ENCODE measurements around the gene TRMT13.
"Not testable (repeated sequence)": the region's sequence is repeated elsewhere in the genome, so short reads cannot be mapped to it uniquely, and the experiment has no call there.

TRMT13 gene

GRCh38 chr1:100188617-100189016 lies 55.7 kb downstream of the TRMT13 start:
- Histone ChIP-seq H3K9me3 (ENCODE audit: control insufficient read depth, low read length) (no peaks in the 10 kb centered on the region), H3K4me3 (ENCODE audit: insufficient read depth, low read depth, low read length) (no peak overlapping the region), H3K4me1 (ENCODE audit: control insufficient read depth, insufficient read depth, low read length) (no peaks in the 10 kb centered on the region), H3K27me3 (ENCODE audit: control insufficient read depth, insufficient read depth, low read length, poor library complexity, severe bottlenecking) (no peaks in the 10 kb centered on the region), H3K36me3 (ENCODE audit: control insufficient read depth, insufficient read depth, low read length) (no peaks in the 10 kb centered on the region), H3K27ac (ENCODE audit: insufficient read depth, low read depth, low read length, poor library complexity, severe bottlenecking) (no peak overlapping the region)
- 90 to 93% methylated on average over 3 of the region's 3 CpGs for WGBS, 2 experiments

GRCh38 chr1:100198596-100198995 lies 65.6 kb downstream of the TRMT13 start:
- Histone ChIP-seq H3K9me3 (ENCODE audit: control insufficient read depth, low read length) (no peaks in the 10 kb centered on the region), H3K27me3 (ENCODE audit: control insufficient read depth, insufficient read depth, low read length, poor library complexity, severe bottlenecking) (no peaks in the 10 kb centered on the region), H3K4me3 (ENCODE audit: insufficient read depth, low read depth, low read length) (no peak overlapping the region), H3K36me3 (ENCODE audit: control insufficient read depth, insufficient read depth, low read length) (no peaks in the 10 kb centered on the region), H3K27ac (ENCODE audit: insufficient read depth, low read depth, low read length, poor library complexity, severe bottlenecking) (no peak overlapping the region), H3K4me1 (ENCODE audit: control insufficient read depth, insufficient read depth, low read length) (peaks cover 4% of the 10 kb centered on the region)
- WGBS, 2 experiments: 90 to 100% methylated on average over 1 of the region's 1 CpG

- H3K27me3 ChIP-seq (ENCODE audit: control insufficient read depth, insufficient read depth, low read length, poor library complexity, severe bottlenecking); H3K4me3 ChIP-seq (ENCODE audit: insufficient read depth, low read depth, low read length); H3K4me1 ChIP-seq (ENCODE audit: control insufficient read depth, insufficient read depth, low read length); H3K9me3 ChIP-seq (ENCODE audit: control insufficient read depth, low read length); H3K36me3 ChIP-seq (ENCODE audit: control insufficient read depth, insufficient read depth, low read length): not testable (repeated sequence)
- peak overlapping the region; percentile 16 for H3K27ac ChIP-seq (ENCODE audit: insufficient read depth, low read depth, low read length, poor library complexity, severe bottlenecking)
- WGBS, 2 experiments: 18 to 29% methylated on average over 6 of the region's 6 CpGs
Observed at GRCh38 chr1:100200060-100200459, 67.1 kb downstream of the TRMT13 start.
